Measurements from ENCODE around the gene NOCT. TPM values are rescaled to one million over a fixed set of nuclear protein-coding genes. Genes with fewer than 3 reads are reported as not detected.
A peak's percentile ranks its signal among the peaks of the same experiment; 100 is the strongest.

Gene NOCT
- total and polyA plus RNA-seq, 2 of the 4 experiments (the other 2 are of a cell fraction): 5.5 to 41.4 TPM

DNA sequence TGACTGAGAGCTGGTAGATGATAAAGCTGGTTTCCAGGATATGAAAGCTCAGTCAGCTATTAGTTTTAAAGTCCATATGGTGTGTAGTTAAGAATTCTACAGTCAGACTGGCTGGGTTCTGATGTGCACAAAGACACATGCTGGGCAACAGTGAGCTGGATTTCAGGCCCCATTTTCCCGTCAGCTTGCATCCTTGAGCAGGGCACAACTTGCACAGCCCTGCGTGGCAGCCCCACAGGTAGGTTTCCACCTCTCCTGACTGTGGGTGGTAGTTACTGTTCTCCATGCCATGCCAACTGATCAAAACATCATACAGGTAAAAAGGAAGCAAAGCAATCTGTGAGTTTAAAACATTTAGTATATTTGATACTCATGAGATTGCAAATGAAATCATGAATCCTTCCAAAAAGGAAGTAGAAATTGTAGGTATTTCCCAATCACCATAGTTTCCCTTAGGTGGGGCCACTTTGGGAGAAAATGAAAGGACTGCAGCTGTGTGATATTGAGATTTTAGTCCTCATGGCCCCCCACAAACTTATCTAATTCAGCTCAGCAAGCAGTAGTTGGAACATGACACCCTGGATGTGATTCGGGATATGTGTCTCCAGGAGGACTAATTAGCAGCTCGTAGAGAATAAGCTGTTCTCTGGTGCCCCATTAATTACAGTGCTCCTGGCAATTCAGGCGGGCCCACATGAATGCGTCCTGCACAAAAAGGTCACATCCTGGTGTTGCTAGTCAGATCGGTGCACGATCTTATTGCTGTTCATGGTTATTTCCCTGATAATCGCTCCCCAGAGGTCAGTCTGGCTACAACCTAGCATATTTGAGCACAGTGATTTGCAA lies 42.4 kb upstream of the NOCT start:
- no peaks in the 10 kb centered on the region for H4K20me1 ChIP-seq (ENCODE audit: insufficient read depth, low read length)
- no peak overlapping the region for H3K4ac ChIP-seq (ENCODE audit: low read depth, low read length)
- no peaks in the 10 kb centered on the region for H3K79me1 ChIP-seq (ENCODE audit: low read depth in 1 of 2, low read length in 2 of 2)
- no peak overlapping the region for H3K18ac ChIP-seq (ENCODE audit: low read depth, low read length)
- no peak overlapping the region for H2BK20ac ChIP-seq (ENCODE audit: low read depth, low read length)
- H4K8ac ChIP-seq (ENCODE audit: low read depth in 2 of 2, low read length in 2 of 2): no peak overlapping the region
- no peak overlapping the region for H2BK5ac ChIP-seq (ENCODE audit: low read depth, low read length, poor library complexity, severe bottlenecking)
- no peak overlapping the region for H2AK9ac ChIP-seq (replicated peaks; ENCODE audit: low read depth, low read length, poor library complexity)
- no peaks in the 10 kb centered on the region for H3K36me3 ChIP-seq (ENCODE audit: control insufficient read depth, insufficient read depth, low read length)
- no peak overlapping the region for H3K56ac ChIP-seq (ENCODE audit: extremely low read depth, insufficient read depth, low read length)
- H3K4me1 ChIP-seq (ENCODE audit: control insufficient read depth, insufficient read depth, low read length): no peaks in the 10 kb centered on the region
- ChIA-PET CTCF (interaction anchor here (0.5 kb wide), 1 partner anchor 23 kb away, joined by 3 read pairs; no protein-coding TSS in a partner anchor), POLR2A (ENCODE audit: unreplicated experiment) (no interaction called here)
- H3K9me3 ChIP-seq (ENCODE audit: control insufficient read depth, insufficient read depth, low read length): no peaks in the 10 kb centered on the region
- H3K4me3 ChIP-seq (ENCODE audit: insufficient read depth, low read depth, low read length): no peak overlapping the region
- no peak overlapping the region for H2BK120ac ChIP-seq (ENCODE audit: low read depth, low read length)
- H3K27ac ChIP-seq (ENCODE audit: insufficient read depth, low read length): no peak overlapping the region
- dilution Hi-C loops (cut with HindIII; ENCODE audit: low sequenced_read_pairs, unreplicated experiment) (no loop called here), intact Hi-C loops (cut with micrococcal nuclease) (no loop called here), in situ Hi-C loops (cut with MboI; ENCODE audit: low sequenced_read_pairs) (no loop called here)
- no TSS peak for BruUV-seq (replicated peaks)
- H3K9me1 ChIP-seq (ENCODE audit: insufficient read depth, low read length): peaks cover 3% of the 10 kb centered on the region; the same call in 1 of the 2 replicates
- no peak overlapping the region for H3K14ac ChIP-seq (replicated peaks; ENCODE audit: low read depth, low read length)
- no peaks in the 10 kb centered on the region for H3K27me3 ChIP-seq (ENCODE audit: control insufficient read depth, insufficient read depth, low read length)
- H3K23ac ChIP-seq (ENCODE audit: low read depth, low read length): no peak overlapping the region
- 47% methylated on average over 3 of the region's 9 CpGs; no CpG with 5 or more reads in 1 of the 2 experiments for WGBS, 2 experiments (ENCODE audit: extremely low coverage in 2 of 2, insufficient read length in 1 of 2)
- H4K91ac ChIP-seq (ENCODE audit: insufficient read depth, low read depth, low read length): no peak overlapping the region
- H3K4me2 ChIP-seq (ENCODE audit: low read depth, low read length): no peak overlapping the region
- H3K9ac ChIP-seq (ENCODE audit: low read depth, low read length): no peak overlapping the region
- no peak overlapping the region for H2BK15ac ChIP-seq (ENCODE audit: low read depth, low read length)
- H2AK5ac ChIP-seq (ENCODE audit: low read depth, low read length): no peak overlapping the region
- no peak for ATAC-seq (ENCODE audit: low read depth)
- H2AFZ ChIP-seq (replicated peaks; ENCODE audit: low read length, poor library complexity): peak overlapping the region; percentile 53
- H4K5ac ChIP-seq (ENCODE audit: low read depth, low read length): no peak overlapping the region
- TF ChIP-seq, protein P1, sequence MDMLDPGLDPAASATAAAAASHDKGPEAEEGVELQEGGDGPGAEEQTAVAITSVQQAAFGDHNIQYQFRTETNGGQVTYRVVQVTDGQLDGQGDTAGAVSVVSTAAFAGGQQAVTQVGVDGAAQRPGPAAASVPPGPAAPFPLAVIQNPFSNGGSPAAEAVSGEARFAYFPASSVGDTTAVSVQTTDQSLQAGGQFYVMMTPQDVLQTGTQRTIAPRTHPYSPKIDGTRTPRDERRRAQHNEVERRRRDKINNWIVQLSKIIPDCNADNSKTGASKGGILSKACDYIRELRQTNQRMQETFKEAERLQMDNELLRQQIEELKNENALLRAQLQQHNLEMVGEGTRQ (IDR thresholded peaks at IDR 0.05; ENCODE audit: low read depth, low read length): no peak
- no peak for TF ChIP-seq RFX5 (IDR thresholded peaks at IDR 0.05; ENCODE audit: low read depth, low read length)
- TF ChIP-seq FOS (IDR thresholded peaks at IDR 0.05; ENCODE audit: low read depth, low read length): no peak
- TF ChIP-seq MAZ (IDR thresholded peaks at IDR 0.05; ENCODE audit: borderline replicate concordance, low read depth, low read length): no peak
- no peak for TF ChIP-seq MAFK (IDR thresholded peaks at IDR 0.05; ENCODE audit: low read depth, low read length)
- 0 out of 2 replicates have a peak, but pooled peaks have one; percentile 19 for TF ChIP-seq CEBPB (IDR thresholded peaks at IDR 0.05; ENCODE audit: low read depth, low read length)
- no peak for DNase-seq
